Fibroblast of villous mesenchyme (primary cell): ENCODE measurements around the gene MEAK7. TPM values are rescaled to one million over a fixed set of nuclear protein-coding genes. Genes with fewer than 3 reads are reported as not detected.

Source experiments
- DNase-seq: peaks from one replicate; pipeline ENCODE4 v3.0.0-alpha.2; 2010; ENCODE audit warnings: low read depth
- H3K4me3 ChIP-seq: 2 replicates; pipeline ENCODE4 v1.5.1; 2011; ENCODE audit warnings: low read depth, mild to moderate bottlenecking, low read length
- total RNA-seq: library from RNA; depleted of rRNA; stranded (reverse); fragments of >200 nt; gene quantifications from 2 replicates; pipeline ENCODE4 v1.2.3, GENCODE V29; 2012
- TF ChIP-seq, protein P1 (sequence below): IDR thresholded peaks from 2 replicates; pipeline ENCODE4 v1.5.1; 2012; ENCODE audit warnings: low read depth, mild to moderate bottlenecking, low read length; ENCODE audit not compliant: insufficient read depth

MEAK7 gene
- total RNA-seq, 1 donor = 27.2 TPM

DNA sequence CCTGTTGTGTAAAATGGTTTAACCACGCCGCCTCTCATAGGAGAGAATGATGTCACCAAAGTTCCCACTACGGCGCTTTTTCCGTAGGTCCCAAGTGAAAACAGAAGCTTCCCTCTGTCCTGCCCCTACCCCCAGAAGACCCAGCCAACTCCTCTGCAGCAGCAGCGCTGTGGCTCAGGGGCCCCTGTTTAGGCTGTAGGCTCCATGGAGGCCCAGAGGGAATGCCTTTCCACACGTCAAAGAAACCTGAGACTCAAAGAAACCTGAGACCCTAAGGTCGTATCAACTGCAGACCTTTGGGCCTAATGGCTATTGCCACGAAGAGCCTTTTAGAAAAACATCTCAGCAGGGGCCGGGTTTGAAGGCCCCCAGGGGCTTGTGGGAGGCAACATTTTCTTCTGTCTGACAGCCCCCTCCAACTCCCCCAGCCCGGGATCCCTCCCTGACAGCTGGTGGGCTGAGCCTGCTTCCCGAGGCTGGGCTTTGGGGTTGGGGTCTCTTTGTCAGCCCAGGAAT, 43.1 kb upstream of the MEAK7 start:
- TF ChIP-seq, protein P1, sequence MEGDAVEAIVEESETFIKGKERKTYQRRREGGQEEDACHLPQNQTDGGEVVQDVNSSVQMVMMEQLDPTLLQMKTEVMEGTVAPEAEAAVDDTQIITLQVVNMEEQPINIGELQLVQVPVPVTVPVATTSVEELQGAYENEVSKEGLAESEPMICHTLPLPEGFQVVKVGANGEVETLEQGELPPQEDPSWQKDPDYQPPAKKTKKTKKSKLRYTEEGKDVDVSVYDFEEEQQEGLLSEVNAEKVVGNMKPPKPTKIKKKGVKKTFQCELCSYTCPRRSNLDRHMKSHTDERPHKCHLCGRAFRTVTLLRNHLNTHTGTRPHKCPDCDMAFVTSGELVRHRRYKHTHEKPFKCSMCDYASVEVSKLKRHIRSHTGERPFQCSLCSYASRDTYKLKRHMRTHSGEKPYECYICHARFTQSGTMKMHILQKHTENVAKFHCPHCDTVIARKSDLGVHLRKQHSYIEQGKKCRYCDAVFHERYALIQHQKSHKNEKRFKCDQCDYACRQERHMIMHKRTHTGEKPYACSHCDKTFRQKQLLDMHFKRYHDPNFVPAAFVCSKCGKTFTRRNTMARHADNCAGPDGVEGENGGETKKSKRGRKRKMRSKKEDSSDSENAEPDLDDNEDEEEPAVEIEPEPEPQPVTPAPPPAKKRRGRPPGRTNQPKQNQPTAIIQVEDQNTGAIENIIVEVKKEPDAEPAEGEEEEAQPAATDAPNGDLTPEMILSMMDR = no peak
- no peak for DNase-seq
- no peak overlapping the region for H3K4me3 ChIP-seq

DNA sequence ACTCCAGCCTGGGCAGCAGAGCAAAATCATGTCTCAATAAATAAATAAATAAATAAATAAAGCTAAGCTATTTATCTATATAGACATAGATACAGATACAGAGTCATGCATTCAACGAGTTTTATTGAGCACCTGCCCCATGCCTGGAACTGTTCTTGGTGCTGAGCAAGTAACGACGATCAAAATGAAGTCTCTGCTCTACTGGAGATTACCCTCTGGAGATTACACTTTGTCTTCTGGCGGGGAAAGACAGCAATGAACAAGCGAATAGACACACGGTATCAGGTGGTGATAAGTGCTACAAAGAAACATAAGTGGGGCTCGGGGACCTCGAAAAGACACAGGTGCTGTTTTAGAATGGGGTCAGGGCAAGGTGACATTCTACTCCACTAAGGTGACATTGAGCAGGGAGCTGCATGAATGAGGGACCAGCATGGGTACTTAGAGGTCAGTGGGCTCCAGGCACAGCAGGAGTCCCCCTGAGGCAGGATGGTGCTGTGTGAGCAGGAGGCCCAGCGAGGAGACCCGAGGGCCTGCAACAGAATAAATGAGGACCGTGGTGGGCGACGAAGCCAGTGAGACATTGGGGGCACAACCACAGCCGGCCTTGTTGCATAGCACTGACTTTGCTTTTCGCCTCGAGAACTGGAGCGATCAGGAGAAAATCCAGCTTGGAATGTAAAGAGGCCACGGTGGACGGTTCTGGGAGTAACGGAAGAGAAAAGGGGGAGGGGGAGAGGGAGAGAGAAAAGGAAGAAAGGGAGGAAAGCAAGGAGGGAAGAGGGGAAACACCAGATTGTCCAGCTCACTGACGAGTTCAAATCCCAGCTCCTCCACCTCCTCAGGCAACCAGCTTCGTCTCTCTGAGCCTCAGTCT, 42.4 kb upstream of the MEAK7 start:
- H3K4me3 ChIP-seq = no peak overlapping the region
- TF ChIP-seq, protein P1 = no peak
- DNase-seq = no peak

DNA sequence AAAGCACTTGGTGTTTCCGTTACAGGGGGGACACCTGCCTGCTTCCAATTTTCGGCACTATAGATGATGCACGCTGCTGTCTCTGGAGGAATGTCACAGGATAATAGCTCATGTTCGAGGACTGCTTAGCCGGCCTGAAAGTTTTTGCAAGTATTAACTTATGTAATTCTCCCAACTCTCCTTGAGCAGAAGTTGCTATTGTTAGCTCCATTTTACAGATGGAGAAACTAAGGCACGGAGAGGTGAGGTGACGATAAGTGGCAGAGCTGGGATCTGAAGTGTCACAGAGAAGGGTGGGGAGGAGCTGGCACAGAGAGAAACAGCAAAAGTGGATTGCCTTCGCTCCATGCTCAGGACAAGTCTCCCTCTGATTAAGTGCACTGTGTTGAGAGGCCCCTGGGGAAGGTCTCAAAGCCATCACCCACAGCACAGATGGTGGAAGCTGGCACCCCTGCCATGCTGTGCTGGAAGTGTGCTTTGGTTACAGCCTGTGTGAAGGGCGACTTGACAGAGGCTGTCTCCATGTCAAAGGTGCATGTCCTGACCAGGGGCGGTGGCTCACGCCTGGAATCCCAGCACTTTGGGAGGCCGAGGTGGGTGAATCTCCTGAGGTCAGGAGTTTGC, 40.8 kb upstream of the MEAK7 start:
- no peak overlapping the region for H3K4me3 ChIP-seq
- no peak for DNase-seq
- TF ChIP-seq, protein P1 = no peak

DNA sequence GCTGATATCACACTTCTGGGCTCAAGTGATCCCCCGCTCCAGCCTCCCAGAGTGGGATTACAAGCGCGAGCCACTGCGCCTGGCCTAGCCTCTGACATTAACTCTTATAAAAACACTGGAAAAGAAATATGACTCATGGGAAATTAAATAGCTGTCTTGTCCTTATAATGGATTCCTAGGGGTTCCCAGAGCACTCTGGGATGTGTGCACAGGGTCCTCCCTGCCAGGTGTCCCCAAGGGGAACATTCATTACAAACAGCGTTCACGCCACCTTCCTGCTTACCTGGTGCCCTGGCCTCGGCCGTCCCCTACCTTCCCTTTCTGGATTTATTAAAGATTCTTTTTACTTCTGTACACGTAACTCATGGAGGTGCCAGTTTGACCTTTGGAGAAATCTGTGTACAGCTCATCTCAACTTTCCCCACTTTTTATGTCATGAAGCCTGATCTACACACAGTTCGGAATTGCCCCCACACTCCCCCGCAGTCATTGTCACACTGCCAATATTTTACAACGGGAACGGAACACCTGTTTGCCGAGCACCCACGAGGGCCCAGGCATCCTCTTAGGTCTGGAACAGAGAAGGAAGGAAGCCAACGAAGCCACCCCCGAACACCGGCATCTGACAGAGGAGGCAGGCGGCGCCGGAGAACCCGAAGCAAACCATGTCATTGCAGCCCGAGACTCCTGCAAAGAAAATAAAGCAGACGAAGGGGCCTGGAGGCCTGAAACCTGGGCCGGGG, 39.7 kb upstream of the MEAK7 start:
- no peak for DNase-seq
- TF ChIP-seq, protein P1 = no peak
- H3K4me3 ChIP-seq = no peak overlapping the region

DNA sequence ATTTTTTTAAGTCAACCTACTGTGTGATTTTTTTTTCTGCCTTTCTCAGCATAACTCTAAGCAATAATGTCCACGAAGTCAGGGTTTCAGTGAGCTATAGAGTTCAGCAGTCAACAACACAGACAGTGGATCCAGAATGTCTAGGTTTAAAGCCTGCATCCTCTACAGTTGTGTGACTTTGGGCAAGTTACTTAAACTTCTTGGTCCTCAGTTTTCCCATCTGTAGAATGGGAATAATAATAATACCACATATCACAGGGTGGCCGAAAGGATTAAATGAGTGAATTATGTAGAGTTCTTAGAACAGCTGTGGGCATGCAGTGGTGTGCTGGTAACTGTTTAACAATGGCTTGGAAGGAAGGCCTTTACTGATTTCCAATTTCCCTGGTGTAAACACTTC, 38.8 kb upstream of the MEAK7 start:
- no peak overlapping the region for H3K4me3 ChIP-seq
- DNase-seq = no peak
- TF ChIP-seq, protein P1 = no peak

DNA sequence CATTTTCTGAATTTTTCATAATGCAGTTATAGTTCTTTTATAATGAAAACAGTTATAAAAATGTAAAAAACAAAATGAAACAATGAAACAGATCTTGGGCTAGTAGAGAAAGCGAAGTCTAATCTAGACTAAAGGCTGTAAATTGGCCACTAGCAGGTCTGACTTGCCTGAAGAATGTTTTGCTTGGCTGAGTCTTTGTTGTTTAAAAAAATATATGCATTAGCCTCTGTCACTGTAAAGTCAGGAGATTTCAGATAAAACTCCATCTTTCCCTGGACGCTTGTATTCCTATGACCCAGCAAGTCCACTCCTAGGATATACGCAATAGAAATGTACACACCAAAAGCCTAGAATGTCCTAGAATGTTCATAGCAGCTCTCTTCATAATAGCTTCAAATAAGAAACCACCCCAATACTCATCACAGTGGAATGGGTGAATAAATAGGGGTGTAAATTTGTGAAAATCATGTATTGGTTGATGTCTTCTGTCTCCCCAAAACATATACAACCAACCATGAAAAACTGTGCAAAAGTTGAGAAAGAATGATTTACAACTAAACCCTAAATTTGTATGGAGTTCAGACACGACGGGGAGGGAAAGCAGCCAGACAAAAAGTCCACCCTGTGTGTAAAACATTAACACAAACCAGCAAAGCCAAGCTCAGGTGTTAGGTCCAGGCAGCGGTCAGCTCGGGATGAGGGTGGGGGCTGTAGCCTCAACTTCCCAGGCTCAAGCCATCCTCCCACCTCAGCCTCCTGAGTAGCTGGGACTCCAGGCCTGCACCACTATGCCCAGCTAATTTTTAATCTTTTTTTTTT, 37.7 kb upstream of the MEAK7 start:
- no peak overlapping the region for H3K4me3 ChIP-seq
- DNase-seq = no peak
- TF ChIP-seq, protein P1 = no peak
